HCT116 (cell line): ENCODE results near the gene SNX19. TPM values are rescaled to one million over a fixed set of nuclear protein-coding genes. Genes with fewer than 3 reads are reported as not detected.

Experiments
- ATAC-seq: fragments of 200-7000 bp; cut with Tn5 transposase; 2 replicates; pipeline ENCODE4 v1.9.1; 2020; ENCODE audit warnings: mild to moderate bottlenecking, moderate library complexity
- BruUV-seq: library from RNA; stranded (reverse); fragments of 400-500 nt; replicated peaks from 2 replicates; lab custom pipeline; 2021; lab: Mats Ljungman, UMichigan
- CTCF ChIA-PET: fragments of 300-600 bp; sonication (Branson Sonifier 250); formaldehyde crosslinking; loops from one replicate; lab custom pipeline; 2021; ENCODE audit warnings: antibody characterized with exemption; lab: Charles Lee
- POLR2A ChIA-PET: fragments of 300-600, 350-600 bp; sonication (Branson Sonifier 250); formaldehyde crosslinking; loops from one replicate; lab custom pipeline; 2021; ENCODE audit warnings: antibody characterized with exemption; lab: Charles Lee
- RAD21 ChIA-PET, 2 experiments: fragments of 300-600 bp; sonication (Branson Sonifier 250); formaldehyde crosslinking; loops; one replicate each; lab custom pipeline; 2023; ENCODE audit warnings: low total read pairs in 2 of 2; ENCODE audit not compliant: uncharacterized antibody in 2 of 2, unreplicated experiment in 2 of 2, low non-redundant PET in 1 of 2; lab: Charles Lee
- DNase-seq: peaks from one replicate; pipeline ENCODE4 v3.0.0-alpha.2; 2010; ENCODE audit warnings: low read depth, low spot score
- H2AFZ ChIP-seq: fragments of 200-600 bp; shearing (Covaris generic), sonication (generic); 2 replicates; pipeline ENCODE4 v1.6.1; 2017; ENCODE audit warnings: low read depth, mixed run types, mixed read lengths, antibody characterized with exemption, low read length; ENCODE audit not compliant: poor library complexity, severe bottlenecking
- H3K27ac ChIP-seq: 2 replicates; pipeline ENCODE4 v1.5.1; 2012; ENCODE audit warnings: low read depth, low read length
- H3K27me3 ChIP-seq: fragments of 200-600 bp; sonication (generic); 2 replicates; pipeline ENCODE4 v1.6.1; 2016; ENCODE audit warnings: mixed run types, low read length, mixed read lengths; ENCODE audit not compliant: insufficient read depth
- H3K36me3 ChIP-seq, 2 experiments: fragments of 200-500 bp in 1 of 2; fragments of 200-600 bp in 1 of 2; sonication (Bioruptor generic) in 1 of 2; sonication (generic) in 1 of 2; 2 replicates each; pipeline versions ENCODE4 v1.5.1 to v1.6.1; 2014 to 2016; ENCODE audit warnings: low read length in 2 of 2, inconsistent platforms in 1 of 2, mixed read lengths in 1 of 2, mixed run types in 1 of 2; ENCODE audit not compliant: insufficient read depth in 2 of 2, control insufficient read depth in 1 of 2
- H3K4me1 ChIP-seq, 2 experiments: fragments of 200-600 bp in 1 of 2; sonication (generic) in 1 of 2; 2 replicates each; pipeline versions ENCODE4 v1.5.1 to v1.6.1; 2012 to 2017; ENCODE audit warnings: low read length in 2 of 2, inconsistent platforms in 1 of 2, mild to moderate bottlenecking in 1 of 2, mixed read lengths in 1 of 2, mixed run types in 1 of 2, moderate library complexity in 1 of 2; ENCODE audit not compliant: insufficient read depth in 2 of 2, control insufficient read depth in 1 of 2
- H3K4me2 ChIP-seq: fragments of 200-600 bp; sonication (generic); 2 replicates; pipeline ENCODE4 v1.6.1; 2017; ENCODE audit warnings: mixed run types, low read length, mixed read lengths
- H3K4me3 ChIP-seq, 2 experiments: fragments of 200-600 bp in 1 of 2; sonication (generic) in 1 of 2; replicated peaks in 1 of 2; 2 replicates each; pipeline ENCODE4 v1.5.1; 2011 to 2016; ENCODE audit warnings: low read length in 2 of 2, control low read depth in 1 of 2, low read depth in 1 of 2, mild to moderate bottlenecking in 1 of 2, mixed read lengths in 1 of 2, mixed run types in 1 of 2
- H3K79me2 ChIP-seq: fragments of 200-600 bp; sonication (generic); 2 replicates; pipeline ENCODE4 v1.6.1; 2017; ENCODE audit warnings: mild to moderate bottlenecking, mixed run types, low read length, moderate library complexity, mixed read lengths; ENCODE audit not compliant: insufficient read depth
- H3K9ac ChIP-seq: fragments of 200-600 bp; sonication (generic); 2 replicates; pipeline ENCODE4 v1.6.1; 2016; ENCODE audit warnings: low read length, mixed read lengths
- H3K9me2 ChIP-seq: fragments of 200-600 bp; sonication (generic), shearing (Covaris generic); 2 replicates; pipeline ENCODE4 v1.6.1; 2017; ENCODE audit warnings: mixed run types, mild to moderate bottlenecking, moderate library complexity; ENCODE audit not compliant: insufficient read depth
- H3K9me3 ChIP-seq, 2 experiments: fragments of 200-500 bp in 1 of 2; fragments of 200-600 bp in 1 of 2; sonication (Bioruptor generic) in 1 of 2; sonication (generic) in 1 of 2; 2 replicates each; pipeline ENCODE4 v1.6.1; 2014 to 2017; ENCODE audit warnings: low read length in 2 of 2, mixed read lengths in 2 of 2, inconsistent platforms in 1 of 2, low read depth in 1 of 2, mild to moderate bottlenecking in 1 of 2, mixed run types in 1 of 2, moderate library complexity in 1 of 2; ENCODE audit not compliant: control insufficient read depth in 1 of 2, insufficient read depth in 1 of 2
- H4K20me1 ChIP-seq: fragments of 200-600 bp; sonication (generic), shearing (Covaris generic); 2 replicates; pipeline ENCODE4 v1.6.1; 2017; ENCODE audit warnings: mixed run types, mild to moderate bottlenecking, moderate library complexity; ENCODE audit not compliant: insufficient read depth
- CEBPB ChIP-seq: IDR thresholded peaks from 2 replicates; pipeline ENCODE4 v1.6.1; 2012; ENCODE audit warnings: low read depth
- ELF1 ChIP-seq: IDR thresholded peaks from 2 replicates; pipeline ENCODE4 v1.6.1; 2012; ENCODE audit warnings: low read depth, borderline replicate concordance
- POLR2A ChIP-seq: IDR thresholded peaks from 2 replicates; pipeline ENCODE4 v1.7.0; 2011; ENCODE audit warnings: borderline replicate concordance; ENCODE audit not compliant: insufficient read depth, insufficient read length; ENCODE audit errors: extremely low read depth
- RAD21 ChIP-seq: IDR thresholded peaks from 2 replicates; pipeline ENCODE4 v1.6.1; 2012; ENCODE audit warnings: low read depth, mild to moderate bottlenecking
- SIN3A ChIP-seq: IDR thresholded peaks from 2 replicates; pipeline ENCODE4 v1.6.1; 2012; ENCODE audit warnings: low read depth
- YY1 ChIP-seq: IDR thresholded peaks from 2 replicates; pipeline ENCODE4 v1.6.1; 2011; ENCODE audit warnings: low read length, low read depth, moderate library complexity, mild to moderate bottlenecking; ENCODE audit not compliant: insufficient replicate concordance; ENCODE audit errors: extremely low read depth
- intact Hi-C: fragments of 100-400 bp; cut with micrococcal nuclease; formaldehyde crosslinking; loops from 2 replicates; pipeline ENCODE4 v1.10.0; 2022
- total RNA-seq: library from RNA; stranded (reverse); gene quantifications from one replicate; pipeline ENCODE4 v1.2.1, GENCODE V29; 2021; ENCODE audit not compliant: unreplicated experiment
- TF ChIP-seq, protein P1 (sequence below): IDR thresholded peaks from 2 replicates; pipeline ENCODE4 v1.6.1; 2012; ENCODE audit warnings: low read depth

SNX19 gene
- total RNA-seq, 1 experiment from 2014 or later: 25.2 TPM

DNA sequence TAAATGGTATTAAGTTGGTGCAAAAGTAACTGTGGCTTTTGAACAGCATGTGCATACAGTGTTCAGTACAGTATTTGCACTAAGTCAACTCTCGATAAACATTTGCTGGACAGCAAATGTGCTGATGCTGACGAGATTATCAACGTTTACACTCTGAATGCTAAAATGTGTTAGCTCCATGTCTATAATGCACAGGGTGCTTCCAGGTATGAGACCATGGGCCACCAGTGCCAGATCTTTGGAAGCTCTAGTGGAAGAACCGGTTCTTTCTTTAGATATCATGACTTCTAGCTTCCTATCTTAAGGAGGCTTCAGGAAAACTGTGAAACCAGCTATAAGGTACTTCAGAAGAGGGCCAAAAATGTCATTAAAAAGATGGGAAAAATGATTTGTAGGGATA, 17.2 kb downstream of the SNX19 start:
- H3K27me3 ChIP-seq: no peaks in the 10 kb centered on the region
- intact Hi-C loops: loop anchor here (10.0 kb wide), 1 partner anchor 684 kb away; no protein-coding TSS in a partner anchor
- ChIA-PET CTCF (interaction anchor here (0.8 to 2.3 kb wide), 3 partner anchors 17 to 468 kb away, joined by 3 to 10 read pairs (median 4); partner anchors contain the start of gene SNX19), RAD21 (no interaction called here), POLR2A (no interaction called here)
- H3K9me3 ChIP-seq: no peaks in the 10 kb centered on the region
- no peaks in the 10 kb centered on the region for H3K9me2 ChIP-seq
- BruUV-seq: no TSS peak
- H4K20me1 ChIP-seq: no peaks in the 10 kb centered on the region
- DNase-seq (no peak), ATAC-seq (no peak)
- H3K27ac ChIP-seq: no peak overlapping the region
- no peak overlapping the region for H3K4me3 ChIP-seq
- no peak overlapping the region for H3K9ac ChIP-seq
- H3K4me2 ChIP-seq: no peak overlapping the region
- TF ChIP-seq SIN3A (no peak), RAD21 (no peak), POLR2A (no peak), YY1 (no peak), ELF1 (no peak), CEBPB (no peak)
- TF ChIP-seq, protein P1, sequence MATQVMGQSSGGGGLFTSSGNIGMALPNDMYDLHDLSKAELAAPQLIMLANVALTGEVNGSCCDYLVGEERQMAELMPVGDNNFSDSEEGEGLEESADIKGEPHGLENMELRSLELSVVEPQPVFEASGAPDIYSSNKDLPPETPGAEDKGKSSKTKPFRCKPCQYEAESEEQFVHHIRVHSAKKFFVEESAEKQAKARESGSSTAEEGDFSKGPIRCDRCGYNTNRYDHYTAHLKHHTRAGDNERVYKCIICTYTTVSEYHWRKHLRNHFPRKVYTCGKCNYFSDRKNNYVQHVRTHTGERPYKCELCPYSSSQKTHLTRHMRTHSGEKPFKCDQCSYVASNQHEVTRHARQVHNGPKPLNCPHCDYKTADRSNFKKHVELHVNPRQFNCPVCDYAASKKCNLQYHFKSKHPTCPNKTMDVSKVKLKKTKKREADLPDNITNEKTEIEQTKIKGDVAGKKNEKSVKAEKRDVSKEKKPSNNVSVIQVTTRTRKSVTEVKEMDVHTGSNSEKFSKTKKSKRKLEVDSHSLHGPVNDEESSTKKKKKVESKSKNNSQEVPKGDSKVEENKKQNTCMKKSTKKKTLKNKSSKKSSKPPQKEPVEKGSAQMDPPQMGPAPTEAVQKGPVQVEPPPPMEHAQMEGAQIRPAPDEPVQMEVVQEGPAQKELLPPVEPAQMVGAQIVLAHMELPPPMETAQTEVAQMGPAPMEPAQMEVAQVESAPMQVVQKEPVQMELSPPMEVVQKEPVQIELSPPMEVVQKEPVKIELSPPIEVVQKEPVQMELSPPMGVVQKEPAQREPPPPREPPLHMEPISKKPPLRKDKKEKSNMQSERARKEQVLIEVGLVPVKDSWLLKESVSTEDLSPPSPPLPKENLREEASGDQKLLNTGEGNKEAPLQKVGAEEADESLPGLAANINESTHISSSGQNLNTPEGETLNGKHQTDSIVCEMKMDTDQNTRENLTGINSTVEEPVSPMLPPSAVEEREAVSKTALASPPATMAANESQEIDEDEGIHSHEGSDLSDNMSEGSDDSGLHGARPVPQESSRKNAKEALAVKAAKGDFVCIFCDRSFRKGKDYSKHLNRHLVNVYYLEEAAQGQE: no peak
- H3K4me1 ChIP-seq: no peaks in the 10 kb centered on the region
- peaks cover 24 to 30% of the 10 kb centered on the region in 2 experiments; a peak in 3 of 4 replicates for H3K36me3 ChIP-seq
- H2AFZ ChIP-seq: no peak overlapping the region
- H3K79me2 ChIP-seq: no peaks in the 10 kb centered on the region
